B cell (primary cell): Measurements from ENCODE around the gene DLD.

ENCODE experiments used
- CTCF ChIP-seq: fragments of 200-600 bp; IDR thresholded peaks from one replicate; pipeline ENCODE4 v1.8.0; 2022; ENCODE audit warnings: antibody characterized with exemption, mild to moderate bottlenecking
- EZH2 ChIP-seq: IDR thresholded peaks from 2 replicates; pipeline ENCODE4 v1.6.1; 2012; ENCODE audit warnings: borderline replicate concordance, low read depth, mild to moderate bottlenecking, moderate library complexity, low read length; ENCODE audit not compliant: insufficient read depth, poor library complexity, severe bottlenecking

GRCh38 chr7:107936312-107936711 lies 45.3 kb downstream of the DLD start:
- TF ChIP-seq CTCF (no peak), EZH2 (no peak)
